Prostate gland (tissue), 2 donors: Measurements from ENCODE around the gene RCAN3.

Source experiments
- POLR2A ChIP-seq: fragments of 450-650 bp; IDR thresholded peaks from one replicate; pipeline ENCODE4 v1.6.1; 2016; ENCODE audit warnings: antibody characterized with exemption, mild to moderate bottlenecking
- TF ChIP-seq, protein P1 (sequence below), 4 experiments: fragments of 200-600 bp in 2 of 4; fragments of 450-650 bp in 2 of 4; sonication (generic) in 2 of 4; IDR thresholded peaks; 1 replicate in 3 of 4; 2 replicates in 1 of 4; pipeline ENCODE4 v1.5.1; 2016 to 2019; ENCODE audit warnings: antibody characterized with exemption in 4 of 4, mild to moderate bottlenecking in 2 of 4, moderate library complexity in 2 of 4

DNA sequence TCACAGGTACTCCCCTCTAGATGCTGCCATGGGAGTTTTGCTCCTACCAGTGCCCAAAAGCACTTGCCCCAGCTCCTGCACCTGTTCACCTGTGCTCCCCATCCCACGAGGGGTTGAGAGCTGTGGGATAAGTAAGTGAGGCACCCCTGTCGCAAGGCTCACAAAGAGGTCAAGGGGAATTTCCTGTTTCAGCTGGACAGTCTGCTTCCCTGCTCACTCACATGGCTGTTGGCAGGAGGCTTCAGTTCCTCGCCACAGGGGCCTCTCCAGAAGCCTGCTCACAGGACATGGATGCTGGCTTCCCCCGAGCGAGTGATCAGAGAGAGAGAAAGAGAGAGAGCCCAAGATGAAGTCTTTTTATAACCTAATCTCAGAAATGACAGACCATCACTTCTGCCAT lies 44.6 kb downstream of the RCAN3 start:
- TF ChIP-seq, protein P1, sequence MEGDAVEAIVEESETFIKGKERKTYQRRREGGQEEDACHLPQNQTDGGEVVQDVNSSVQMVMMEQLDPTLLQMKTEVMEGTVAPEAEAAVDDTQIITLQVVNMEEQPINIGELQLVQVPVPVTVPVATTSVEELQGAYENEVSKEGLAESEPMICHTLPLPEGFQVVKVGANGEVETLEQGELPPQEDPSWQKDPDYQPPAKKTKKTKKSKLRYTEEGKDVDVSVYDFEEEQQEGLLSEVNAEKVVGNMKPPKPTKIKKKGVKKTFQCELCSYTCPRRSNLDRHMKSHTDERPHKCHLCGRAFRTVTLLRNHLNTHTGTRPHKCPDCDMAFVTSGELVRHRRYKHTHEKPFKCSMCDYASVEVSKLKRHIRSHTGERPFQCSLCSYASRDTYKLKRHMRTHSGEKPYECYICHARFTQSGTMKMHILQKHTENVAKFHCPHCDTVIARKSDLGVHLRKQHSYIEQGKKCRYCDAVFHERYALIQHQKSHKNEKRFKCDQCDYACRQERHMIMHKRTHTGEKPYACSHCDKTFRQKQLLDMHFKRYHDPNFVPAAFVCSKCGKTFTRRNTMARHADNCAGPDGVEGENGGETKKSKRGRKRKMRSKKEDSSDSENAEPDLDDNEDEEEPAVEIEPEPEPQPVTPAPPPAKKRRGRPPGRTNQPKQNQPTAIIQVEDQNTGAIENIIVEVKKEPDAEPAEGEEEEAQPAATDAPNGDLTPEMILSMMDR (IDR thresholded peaks at IDR 0.05), result no peak
- no peak for TF ChIP-seq POLR2A
